ENCODE measurements around the gene NAPSA.
A peak's percentile ranks its signal among the peaks of the same experiment; 100 is the strongest.
"Not testable (repeated sequence)": the region's sequence is repeated elsewhere in the genome, so short reads cannot be mapped to it uniquely, and the experiment has no call there.

The NAPSA gene

GRCh38 chr19:50393589-50393988, 28.1 kb upstream of the NAPSA start:
- H3K9me3 Mint-ChIP-seq: no peaks in the 10 kb centered on the region
- H3K27me3 Mint-ChIP-seq: no peaks in the 10 kb centered on the region
- H3K4me3 Mint-ChIP-seq: no peak overlapping the region
- DNase-seq (no peak), ATAC-seq (replicated peaks) (no peak)
- H3K27ac Mint-ChIP-seq: no peak overlapping the region
- peaks cover 0 to 3% of the 10 kb centered on the region in 2 donors for H3K4me1 Mint-ChIP-seq
- peaks cover 23 to 43% of the 10 kb centered on the region in 2 donors for H3K36me3 Mint-ChIP-seq

GRCh38 chr19:50392759-50393158, 27.3 kb upstream of the NAPSA start:
- ATAC-seq (replicated peaks): no peak
- Mint-ChIP-seq H3K4me1 (peaks cover 0 to 3% of the 10 kb centered on the region in 2 donors), H3K9me3 (no peaks in the 10 kb centered on the region), H3K27me3 (no peaks in the 10 kb centered on the region), H3K4me3 (no peak overlapping the region), H3K27ac (no peak overlapping the region), H3K36me3 (peaks cover 24 to 47% of the 10 kb centered on the region in 2 donors)
- no peak for DNase-seq

GRCh38 chr19:50390952-50391351, 25.5 kb upstream of the NAPSA start:
- not testable (repeated sequence) for H3K27me3 Mint-ChIP-seq, H3K4me1 Mint-ChIP-seq, H3K9me3 Mint-ChIP-seq

GRCh38 chr19:50390295-50390694, 24.9 kb upstream of the NAPSA start:
- H3K9me3 Mint-ChIP-seq; H3K27me3 Mint-ChIP-seq; H3K4me3 Mint-ChIP-seq; ATAC-seq (replicated peaks); DNase-seq; H3K4me1 Mint-ChIP-seq; H3K27ac Mint-ChIP-seq: not testable (repeated sequence)
- H3K36me3 Mint-ChIP-seq: peaks cover 29 to 51% of the 10 kb centered on the region in 2 donors

More at GRCh38 chr19:50390952-50391351, 25.5 kb upstream of the NAPSA start:
- H3K4me3 Mint-ChIP-seq; ATAC-seq (replicated peaks); DNase-seq; H3K27ac Mint-ChIP-seq: not testable (repeated sequence)
- peaks cover 26 to 54% of the 10 kb centered on the region in 2 donors for H3K36me3 Mint-ChIP-seq

GRCh38 chr19:50387868-50388245, 22.4 kb upstream of the NAPSA start:
- Mint-ChIP-seq H3K4me1 (peaks cover 27 to 33% of the 10 kb centered on the region in 2 donors), H3K9me3 (no peaks in the 10 kb centered on the region), H3K27me3 (no peaks in the 10 kb centered on the region), H3K4me3 (no peak overlapping the region), H3K27ac (no peak overlapping the region), H3K36me3 (peaks cover 29 to 49% of the 10 kb centered on the region in 2 donors)
- no peak for DNase-seq
- no peak for ATAC-seq (replicated peaks)

- Mint-ChIP-seq H3K4me3 (no peak overlapping the region), H3K27me3 (no peaks in the 10 kb centered on the region), H3K36me3 (peaks cover 28 to 45% of the 10 kb centered on the region in 2 donors), H3K27ac (peak overlapping the region; percentile 87), H3K9me3 (no peaks in the 10 kb centered on the region), H3K4me1 (peaks cover 27 to 33% of the 10 kb centered on the region in 2 donors)
- ATAC-seq (replicated peaks) (no peak), DNase-seq (no peak)
Measured at GRCh38 chr19:50387176-50387867, 21.9 kb upstream of the NAPSA start.

GRCh38 chr19:50384685-50385535, 19.5 kb upstream of the NAPSA start:
- DNase-seq: no peak
- ATAC-seq (replicated peaks): peak in 1 of 2 donors; percentile 8
- Mint-ChIP-seq H3K9me3 (no peaks in the 10 kb centered on the region), H3K4me1 (peaks cover 31 to 35% of the 10 kb centered on the region in 2 donors), H3K27ac (peak overlapping the region; percentile 94), H3K4me3 (peak overlapping the region; percentile 90 to 94), H3K36me3 (peaks cover 28 to 47% of the 10 kb centered on the region in 2 donors), H3K27me3 (no peaks in the 10 kb centered on the region)

GRCh38 chr19:50383852-50384684, 18.6 kb upstream of the NAPSA start, which contains the start of gene POLD1:
TSS of gene POLD1 (plus strand) at chr19:50384347. CDS start at chr19:50398852, 14,505 bp downstream.
- no peaks in the 10 kb centered on the region for H3K27me3 Mint-ChIP-seq

GRCh38 chr19:50383001-50383851, 17.8 kb upstream of the NAPSA start:
- Mint-ChIP-seq H3K4me1 (peaks cover 39 to 46% of the 10 kb centered on the region in 2 donors), H3K27ac (peak overlapping the region; percentile 94), H3K36me3 (peaks cover 40 to 56% of the 10 kb centered on the region in 2 donors), H3K27me3 (no peaks in the 10 kb centered on the region), H3K4me3 (peak overlapping the region; percentile 90 to 94), H3K9me3 (no peaks in the 10 kb centered on the region)
- peak; percentile 24 to 38 for ATAC-seq (replicated peaks)
- no peak for DNase-seq

More at GRCh38 chr19:50383852-50384684, 18.6 kb upstream of the NAPSA start, which contains the start of gene POLD1:
- ATAC-seq (replicated peaks) (peak; percentile 88 to 92), DNase-seq (peak; percentile 98)
- no peaks in the 10 kb centered on the region for H3K9me3 Mint-ChIP-seq
- peaks cover 36 to 56% of the 10 kb centered on the region in 2 donors for H3K36me3 Mint-ChIP-seq
- peak within 1 kb of the TSS; percentile 94 for H3K27ac Mint-ChIP-seq
- H3K4me3 Mint-ChIP-seq: peak within 1 kb of the TSS; percentile 90 to 94
- H3K4me1 Mint-ChIP-seq: peaks cover 38 to 43% of the 10 kb centered on the region in 2 donors

- DNase-seq: no peak
- Mint-ChIP-seq H3K36me3 (peaks cover 44 to 58% of the 10 kb centered on the region in 2 donors), H3K9me3 (peaks cover 0 to under 1% of the 10 kb centered on the region in 2 donors), H3K4me1 (peaks cover 43 to 57% of the 10 kb centered on the region in 2 donors), H3K27ac (no peak overlapping the region), H3K27me3 (no peaks in the 10 kb centered on the region), H3K4me3 (no peak overlapping the region)
- ATAC-seq (replicated peaks): no peak
Measured at GRCh38 chr19:50381881-50382729, 16.7 kb upstream of the NAPSA start.

- DNase-seq (no peak), ATAC-seq (replicated peaks) (no peak)
- peak overlapping the region; percentile 28 for H3K27ac Mint-ChIP-seq
- H3K36me3 Mint-ChIP-seq: peaks cover 47 to 60% of the 10 kb centered on the region in 2 donors
- peaks cover 47 to 55% of the 10 kb centered on the region in 2 donors for H3K4me1 Mint-ChIP-seq
- H3K27me3 Mint-ChIP-seq: no peaks in the 10 kb centered on the region
- H3K4me3 Mint-ChIP-seq: no peak overlapping the region
- H3K9me3 Mint-ChIP-seq: peaks cover 0 to 2% of the 10 kb centered on the region in 2 donors
Measured at GRCh38 chr19:50380751-50381151, 15.3 kb upstream of the NAPSA start.

GRCh38 chr19:50380137-50380536, 14.7 kb upstream of the NAPSA start:
- Mint-ChIP-seq H3K9me3 (peaks cover 0 to 2% of the 10 kb centered on the region in 2 donors), H3K4me1 (peaks cover 44 to 49% of the 10 kb centered on the region in 2 donors), H3K27me3 (no peaks in the 10 kb centered on the region), H3K4me3 (no peak overlapping the region), H3K36me3 (peaks cover 46 to 58% of the 10 kb centered on the region in 2 donors), H3K27ac (no peak overlapping the region)
- no peak for DNase-seq
- no peak for ATAC-seq (replicated peaks)

All from stimulated activated naive B cell treated with anti-CD40 and anti-IgM and Interleukin-4, amounts not matched to agents 10 μg/mL and 1 μg/mL and 100 μg/mL, for 72 hours (primary cell).